ENCODE results near the gene ENAH. TPM values are rescaled to one million over a fixed set of nuclear protein-coding genes. Genes with fewer than 3 reads are reported as not detected.

ENAH gene
- total RNA-seq, 2 experiments from 2014 or later: 0.84 to 1.1 TPM

GRCh38 chr1:225460737-225461532 is 192.0 kb downstream of the ENAH start:
- no peaks in the 10 kb centered on the region for H3K27me3 Mint-ChIP-seq
- peak; percentile 42 for DNase-seq
- no peak overlapping the region for H3K27ac Mint-ChIP-seq
- H3K4me1 Mint-ChIP-seq: peaks cover 20% of the 10 kb centered on the region
- H3K4me3 Mint-ChIP-seq: no peak overlapping the region
- no peaks in the 10 kb centered on the region for H3K36me3 Mint-ChIP-seq
- no peaks in the 10 kb centered on the region for H3K9me3 Mint-ChIP-seq

- Mint-ChIP-seq H3K4me1 (peaks cover 20% of the 10 kb centered on the region), H3K9me3 (no peaks in the 10 kb centered on the region), H3K4me3 (no peak overlapping the region), H3K36me3 (no peaks in the 10 kb centered on the region), H3K27ac (peak overlapping the region; percentile 51), H3K27me3 (no peaks in the 10 kb centered on the region)
- DNase-seq: no peak
These were observed 192.7 kb downstream of the ENAH start for GRCh38 chr1:225460021-225460736.

- Mint-ChIP-seq H3K4me1 (peaks cover 39% of the 10 kb centered on the region), H3K27me3 (no peaks in the 10 kb centered on the region), H3K36me3 (no peaks in the 10 kb centered on the region), H3K4me3 (no peak overlapping the region), H3K9me3 (no peaks in the 10 kb centered on the region), H3K27ac (no peak overlapping the region)
- DNase-seq: no peak
These were observed 194.7 kb downstream of the ENAH start for GRCh38 chr1:225458222-225458631.

DNA sequence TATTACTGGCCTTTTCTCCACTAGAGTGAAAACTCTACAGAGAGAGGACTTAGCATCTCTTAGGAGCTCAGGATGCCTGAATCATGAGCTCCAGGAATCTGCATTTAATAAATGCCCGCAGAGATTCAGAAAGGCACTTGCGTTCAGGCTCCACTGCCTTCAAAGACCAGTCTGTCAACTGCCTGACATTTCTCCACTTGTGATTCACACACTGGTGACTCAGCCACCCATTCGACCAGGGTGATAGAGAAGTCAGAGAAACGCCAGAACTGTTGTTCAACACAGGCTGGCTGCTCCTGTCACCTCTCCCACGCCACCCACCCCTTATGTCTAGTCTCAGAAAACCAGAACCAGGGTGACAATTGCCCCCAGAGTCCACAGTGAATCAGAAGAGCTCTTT is 198.2 kb downstream of the ENAH start:
- Mint-ChIP-seq H3K27me3 (no peaks in the 10 kb centered on the region), H3K36me3 (no peaks in the 10 kb centered on the region), H3K27ac (peak overlapping the region; percentile 32), H3K4me1 (peaks cover 38% of the 10 kb centered on the region), H3K4me3 (peak overlapping the region; percentile 16), H3K9me3 (no peaks in the 10 kb centered on the region)
- peak; percentile 68 for DNase-seq

DNA sequence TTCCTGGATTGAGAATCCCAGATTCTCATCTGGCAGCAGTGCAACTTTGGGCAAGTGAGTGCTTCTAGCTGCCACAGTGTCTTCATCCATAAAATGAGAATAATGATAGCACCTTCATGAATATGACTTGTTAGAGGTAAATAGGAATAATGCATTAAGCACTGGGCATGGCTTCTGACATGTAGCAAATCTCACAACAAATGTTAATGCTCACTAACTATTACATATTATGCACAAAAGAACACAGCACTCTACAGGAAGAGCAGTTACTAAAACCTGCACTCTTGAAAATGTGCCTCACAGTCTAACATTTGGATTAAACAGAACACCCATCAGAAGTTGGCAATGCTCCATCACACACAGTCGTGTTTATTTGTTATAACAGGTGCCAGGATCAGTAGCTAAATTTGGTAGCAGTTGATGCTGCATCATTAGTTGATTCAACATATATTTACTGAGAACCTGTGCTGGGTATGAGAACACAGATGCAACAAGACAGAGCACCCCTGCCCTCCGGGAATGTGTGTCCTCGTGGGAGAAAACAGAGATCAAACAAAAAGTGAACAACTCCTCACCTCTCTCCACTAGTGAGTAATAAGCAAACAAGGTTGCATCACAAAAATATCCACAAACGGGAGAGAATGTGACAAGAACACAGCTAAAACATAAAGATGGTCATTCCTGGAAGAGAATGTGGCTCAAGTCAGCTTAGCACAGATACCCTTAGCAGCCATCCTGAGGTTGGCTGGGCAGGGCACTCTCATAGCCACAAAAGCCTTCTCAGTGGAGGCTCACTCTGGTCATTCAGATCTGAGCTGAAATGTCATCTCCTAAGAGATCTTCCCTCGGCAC is 198.9 kb downstream of the ENAH start:
- H3K4me1 Mint-ChIP-seq: peaks cover 32% of the 10 kb centered on the region
- H3K36me3 Mint-ChIP-seq: no peaks in the 10 kb centered on the region
- no peaks in the 10 kb centered on the region for H3K9me3 Mint-ChIP-seq
- no peaks in the 10 kb centered on the region for H3K27me3 Mint-ChIP-seq
- peak overlapping the region; percentile 24 for H3K4me3 Mint-ChIP-seq
- DNase-seq: no peak
- H3K27ac Mint-ChIP-seq: peak overlapping the region; percentile 25

DNA sequence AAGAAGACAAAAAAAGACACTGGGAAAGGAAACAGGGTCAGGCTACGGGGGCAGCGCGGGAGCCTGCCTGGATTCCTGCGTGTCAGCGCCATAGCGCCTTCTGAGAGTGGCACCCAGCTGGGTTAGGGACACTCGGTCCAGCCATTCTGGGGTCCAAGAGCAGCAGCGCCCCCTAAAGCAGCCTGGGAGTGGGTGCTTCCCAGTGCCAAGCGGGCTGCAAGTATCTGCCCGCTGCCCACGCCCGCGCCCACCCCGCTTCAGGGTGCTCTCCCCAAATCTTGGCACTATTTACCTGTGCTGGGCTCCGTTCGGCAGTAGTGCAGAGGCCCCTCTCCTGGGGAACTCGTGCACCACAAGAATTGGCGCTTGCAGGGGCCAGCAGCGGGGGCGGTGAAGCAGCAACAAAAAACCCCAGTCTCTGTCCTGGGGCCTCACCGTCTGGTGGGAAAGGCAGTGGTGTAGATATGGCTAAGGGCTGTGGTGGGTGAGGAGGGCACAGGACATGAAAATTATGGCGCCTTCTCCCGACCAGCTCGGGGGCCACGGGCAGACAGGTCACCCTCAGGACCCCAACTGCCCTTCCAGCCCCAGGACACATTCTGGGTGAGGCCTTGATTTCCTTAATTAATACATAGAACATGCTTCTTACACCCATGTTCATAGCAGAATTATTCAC is 200.9 kb downstream of the ENAH start:
- Mint-ChIP-seq H3K4me1 (peaks cover 32% of the 10 kb centered on the region), H3K27ac (no peak overlapping the region), H3K9me3 (no peaks in the 10 kb centered on the region), H3K36me3 (no peaks in the 10 kb centered on the region), H3K27me3 (no peaks in the 10 kb centered on the region), H3K4me3 (no peak overlapping the region)
- no peak for DNase-seq

DNA sequence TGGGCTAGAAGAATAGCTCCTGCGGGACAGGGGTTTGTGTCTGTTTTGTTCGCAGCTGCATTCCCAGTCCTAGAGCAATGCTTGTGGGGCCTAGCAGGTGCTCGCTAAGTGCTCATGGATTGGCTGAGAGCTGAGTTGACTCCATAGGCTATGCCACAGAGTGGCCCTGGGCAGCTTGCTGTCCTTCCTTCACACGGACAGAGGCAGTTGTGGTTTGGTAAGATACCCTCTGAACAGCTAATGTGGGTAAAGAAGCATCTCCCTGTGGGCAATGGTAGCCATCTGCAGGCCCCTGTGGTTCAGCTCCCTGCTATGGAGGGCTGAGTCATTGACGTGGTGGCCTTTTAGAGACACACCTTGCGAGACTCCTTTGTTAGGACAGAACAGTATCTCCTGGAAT is 201.6 kb downstream of the ENAH start:
- DNase-seq: no peak
- H3K9me3 Mint-ChIP-seq: no peaks in the 10 kb centered on the region
- H3K4me3 Mint-ChIP-seq: no peak overlapping the region
- no peak overlapping the region for H3K27ac Mint-ChIP-seq
- peaks cover 35% of the 10 kb centered on the region for H3K4me1 Mint-ChIP-seq
- H3K36me3 Mint-ChIP-seq: no peaks in the 10 kb centered on the region
- H3K27me3 Mint-ChIP-seq: no peaks in the 10 kb centered on the region

DNA sequence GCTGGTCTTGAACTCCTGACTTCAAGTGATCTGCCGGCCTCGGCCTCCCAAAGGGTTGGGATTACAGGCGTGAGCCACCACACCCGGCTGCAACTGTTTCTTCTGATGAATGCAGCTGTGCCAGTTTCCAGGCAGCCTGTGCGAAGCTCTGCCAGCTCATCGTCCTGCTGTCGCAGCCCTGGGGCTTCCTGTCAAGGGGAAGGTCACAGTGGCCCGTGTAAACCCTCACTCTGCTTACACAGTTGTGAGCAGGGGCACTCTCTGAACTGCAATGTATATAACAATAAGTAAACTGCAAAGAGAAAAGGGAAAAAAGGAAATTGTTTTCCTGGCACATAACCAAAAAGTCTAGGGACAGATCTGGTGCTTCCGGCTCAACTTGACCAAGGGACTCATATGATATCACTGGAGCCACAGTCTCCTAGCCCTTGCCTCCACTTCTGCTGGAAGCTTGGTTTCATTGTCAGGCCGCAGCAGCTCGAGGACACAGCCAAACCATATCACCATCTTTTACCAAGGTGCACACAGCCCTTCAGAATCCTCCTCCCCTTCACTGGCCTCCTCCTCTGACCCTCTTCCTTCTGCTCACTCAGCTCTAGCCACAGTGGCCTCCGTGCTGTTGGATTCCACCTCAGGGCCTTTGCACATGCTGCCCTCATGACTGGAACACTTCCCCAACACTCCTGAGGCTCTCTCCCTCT is 202.3 kb downstream of the ENAH start:
- no peaks in the 10 kb centered on the region for H3K36me3 Mint-ChIP-seq
- H3K9me3 Mint-ChIP-seq: no peaks in the 10 kb centered on the region
- peaks cover 42% of the 10 kb centered on the region for H3K4me1 Mint-ChIP-seq
- H3K27ac Mint-ChIP-seq: no peak overlapping the region
- H3K4me3 Mint-ChIP-seq: no peak overlapping the region
- no peak for DNase-seq
- no peaks in the 10 kb centered on the region for H3K27me3 Mint-ChIP-seq

GRCh38 chr1:225449774-225450173 is 203.1 kb downstream of the ENAH start:
- Mint-ChIP-seq H3K27me3 (no peaks in the 10 kb centered on the region), H3K4me1 (peaks cover 48% of the 10 kb centered on the region), H3K4me3 (no peak overlapping the region), H3K36me3 (no peaks in the 10 kb centered on the region), H3K27ac (no peak overlapping the region), H3K9me3 (no peaks in the 10 kb centered on the region)
- no peak for DNase-seq

DNA sequence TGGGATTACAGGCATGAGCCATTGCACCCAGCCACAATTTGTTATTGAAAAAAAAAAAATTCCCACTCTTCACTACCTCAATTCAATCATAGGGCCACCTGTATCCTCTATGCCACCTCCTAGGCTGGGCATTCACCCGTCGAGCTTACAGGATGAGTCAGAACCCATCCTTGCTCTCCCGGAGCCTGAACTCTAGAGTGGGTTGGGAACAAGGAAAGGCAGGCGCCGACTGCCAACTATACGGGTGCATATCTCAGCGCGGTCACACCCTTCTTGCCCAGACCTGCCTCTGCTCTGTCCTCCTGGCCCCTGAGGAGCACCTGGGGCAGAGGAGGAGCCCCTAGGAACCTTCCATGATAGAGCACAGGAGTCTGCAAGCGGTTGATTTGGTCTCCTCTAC is 203.7 kb downstream of the ENAH start:
- H3K9me3 Mint-ChIP-seq: no peaks in the 10 kb centered on the region
- H3K36me3 Mint-ChIP-seq: no peaks in the 10 kb centered on the region
- no peaks in the 10 kb centered on the region for H3K27me3 Mint-ChIP-seq
- no peak for DNase-seq
- no peak overlapping the region for H3K27ac Mint-ChIP-seq
- H3K4me1 Mint-ChIP-seq: peaks cover 48% of the 10 kb centered on the region
- H3K4me3 Mint-ChIP-seq: no peak overlapping the region

- no peaks in the 10 kb centered on the region for H3K27me3 Mint-ChIP-seq
- H3K36me3 Mint-ChIP-seq: no peaks in the 10 kb centered on the region
- no peaks in the 10 kb centered on the region for H3K9me3 Mint-ChIP-seq
- H3K4me1 Mint-ChIP-seq: peaks cover 45% of the 10 kb centered on the region
- H3K4me3 Mint-ChIP-seq: no peak overlapping the region
- no peak for DNase-seq
- H3K27ac Mint-ChIP-seq: no peak overlapping the region
These were observed 204.6 kb downstream of the ENAH start for GRCh38 chr1:225448146-225448805.

GRCh38 chr1:225447650-225448089 is 205.3 kb downstream of the ENAH start:
- H3K4me1 Mint-ChIP-seq: peaks cover 50% of the 10 kb centered on the region

DNA sequence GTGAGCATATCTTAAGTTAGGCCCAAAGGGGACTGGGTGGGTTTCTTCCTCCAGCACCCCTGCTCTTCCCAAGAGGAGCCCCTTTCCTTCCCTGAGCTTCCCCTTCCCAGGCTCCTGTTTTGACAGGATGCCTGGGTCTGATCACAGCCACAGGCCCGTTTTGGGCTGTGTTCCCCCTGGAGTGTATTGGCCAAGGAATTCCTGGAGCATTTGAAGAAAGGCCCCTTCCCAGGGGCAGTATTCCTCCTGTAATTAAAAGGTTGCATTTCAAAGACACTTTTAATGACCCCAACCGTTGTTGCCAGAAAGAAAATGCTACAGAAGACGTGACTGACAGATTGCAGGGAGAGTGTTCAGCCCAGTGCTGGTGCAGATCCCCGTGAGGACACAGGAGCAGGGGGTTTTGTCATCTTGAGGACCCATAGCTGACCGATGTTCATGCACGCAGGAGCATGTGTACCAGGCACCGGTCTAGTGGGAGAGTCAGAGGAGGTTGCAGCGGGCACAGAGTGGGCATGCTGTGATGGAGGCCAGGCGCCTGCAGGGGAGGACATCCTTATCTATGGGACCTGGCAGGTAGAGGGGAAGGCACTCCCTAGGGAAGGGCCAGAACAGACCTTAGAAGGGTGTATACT is 205.8 kb downstream of the ENAH start:
- H3K9me3 Mint-ChIP-seq: no peaks in the 10 kb centered on the region

More at GRCh38 chr1:225447650-225448089, 205.3 kb downstream of the ENAH start:
- no peak overlapping the region for H3K27ac Mint-ChIP-seq
- H3K4me3 Mint-ChIP-seq: no peak overlapping the region
- no peak for DNase-seq
- no peaks in the 10 kb centered on the region for H3K9me3 Mint-ChIP-seq
- no peaks in the 10 kb centered on the region for H3K27me3 Mint-ChIP-seq
- H3K36me3 Mint-ChIP-seq: no peaks in the 10 kb centered on the region

More for the DNA sequence above, 205.8 kb downstream of the ENAH start:
- Mint-ChIP-seq H3K27me3 (no peaks in the 10 kb centered on the region), H3K36me3 (no peaks in the 10 kb centered on the region), H3K4me3 (no peak overlapping the region), H3K4me1 (peaks cover 54% of the 10 kb centered on the region), H3K27ac (no peak overlapping the region)
- no peak for DNase-seq
